NCI-H1417 (cell line): ENCODE data around the gene RAD51B.
"Not testable (repeated sequence)": the region's sequence is repeated elsewhere in the genome, so short reads cannot be mapped to it uniquely, and the experiment has no call there.

Experiments used
- DNase-seq, 3 experiments: peaks; one replicate each; lab custom pipeline; 2025; lab: John Stamatoyannopoulos, UW

The RAD51B gene

DNA sequence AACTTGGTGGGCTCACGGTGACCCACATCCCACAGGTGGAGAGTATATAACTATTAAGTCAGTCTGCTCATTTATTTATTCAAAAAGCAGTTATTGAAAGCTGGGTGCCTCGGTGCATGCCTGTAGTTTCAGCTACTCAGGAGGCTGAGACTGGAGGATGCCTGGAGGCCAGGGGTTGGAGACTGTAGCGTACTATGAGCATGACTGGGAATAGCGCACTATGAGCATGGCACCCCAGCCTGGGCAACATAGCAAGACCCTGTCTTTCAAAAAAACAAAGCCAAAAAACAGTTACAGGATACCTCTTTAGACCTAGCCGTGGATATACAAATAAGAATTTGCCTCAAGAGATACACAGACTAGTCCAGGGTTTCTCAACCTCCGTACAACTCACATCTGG lies 833.5 kb downstream of the RAD51B start:
- no peak for DNase-seq

GRCh38 chr14:68653804-68654203 lies 834.2 kb downstream of the RAD51B start:
- no peak for DNase-seq

DNA sequence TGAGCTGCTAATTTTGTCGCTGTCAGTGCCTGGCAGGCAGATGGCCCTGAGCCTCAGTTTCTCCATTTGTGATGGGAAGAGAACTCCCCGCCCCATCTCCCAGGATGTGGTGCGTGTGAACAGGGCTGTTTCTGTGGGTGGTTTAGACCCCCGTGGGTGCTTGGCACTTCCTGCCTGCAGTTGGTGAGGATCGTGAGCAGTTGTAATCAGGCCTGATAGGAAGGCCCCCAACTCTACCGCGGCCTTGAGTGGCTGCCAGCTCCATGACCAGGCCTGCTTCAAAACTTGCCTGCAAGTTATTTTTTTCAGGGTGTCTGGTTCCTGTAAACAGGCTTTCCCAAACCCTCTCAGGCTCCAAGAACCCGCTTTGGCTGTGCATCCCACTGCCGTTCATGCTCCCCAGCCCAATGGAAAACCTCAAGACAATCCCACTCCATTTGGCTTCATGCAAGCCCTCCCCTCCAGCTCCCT lies 834.9 kb downstream of the RAD51B start:
- DNase-seq: no peak

GRCh38 chr14:68655021-68655831 lies 835.6 kb downstream of the RAD51B start:
- no peak for DNase-seq

DNA sequence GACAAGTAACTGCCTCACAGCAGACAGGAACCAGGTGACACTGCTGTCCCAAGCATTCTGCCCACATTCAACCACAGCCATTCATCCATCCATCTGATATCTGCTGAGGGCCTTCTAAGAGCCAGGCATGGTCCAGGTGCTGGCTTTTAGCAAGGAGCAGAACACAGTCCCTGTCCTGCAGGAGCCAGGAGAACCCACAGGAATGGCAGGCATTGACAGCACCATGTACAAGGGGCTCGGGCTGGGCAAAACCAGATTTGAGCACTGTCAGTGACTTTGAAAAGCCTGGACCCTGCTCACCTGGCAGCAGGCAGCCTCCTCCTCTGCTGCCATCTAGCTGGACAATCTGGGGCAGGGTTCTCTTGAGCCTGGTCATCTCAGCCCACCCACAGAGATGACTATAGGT lies 836.3 kb downstream of the RAD51B start:
- DNase-seq: no peak

DNA sequence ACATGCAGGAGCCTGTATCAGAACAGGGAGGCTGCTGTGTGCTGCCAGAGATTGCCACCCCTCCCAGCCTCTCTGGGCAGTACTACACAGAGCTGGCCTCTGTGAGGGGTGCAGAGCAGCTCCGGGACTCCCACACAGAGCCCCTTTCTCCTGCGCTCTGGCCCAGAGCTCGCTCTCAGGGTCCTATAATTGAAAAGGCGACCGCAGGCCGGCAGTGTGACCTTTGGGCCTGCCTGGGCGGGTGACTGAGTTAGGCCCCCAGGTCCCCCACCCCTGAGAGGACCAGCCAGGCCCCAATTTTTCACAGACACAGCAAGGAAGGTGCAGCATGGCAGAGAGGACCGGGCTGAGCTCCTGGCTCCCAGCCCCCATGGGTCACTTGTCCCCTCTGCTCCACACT lies 836.9 kb downstream of the RAD51B start:
- DNase-seq: no peak

- no peak for DNase-seq
Observed at GRCh38 chr14:68657300-68658028, 837.9 kb downstream of the RAD51B start.

GRCh38 chr14:68658029-68658509 lies 838.5 kb downstream of the RAD51B start:
- DNase-seq: no peak

GRCh38 chr14:68658943-68659931 lies 839.7 kb downstream of the RAD51B start:
- no peak for DNase-seq

DNA sequence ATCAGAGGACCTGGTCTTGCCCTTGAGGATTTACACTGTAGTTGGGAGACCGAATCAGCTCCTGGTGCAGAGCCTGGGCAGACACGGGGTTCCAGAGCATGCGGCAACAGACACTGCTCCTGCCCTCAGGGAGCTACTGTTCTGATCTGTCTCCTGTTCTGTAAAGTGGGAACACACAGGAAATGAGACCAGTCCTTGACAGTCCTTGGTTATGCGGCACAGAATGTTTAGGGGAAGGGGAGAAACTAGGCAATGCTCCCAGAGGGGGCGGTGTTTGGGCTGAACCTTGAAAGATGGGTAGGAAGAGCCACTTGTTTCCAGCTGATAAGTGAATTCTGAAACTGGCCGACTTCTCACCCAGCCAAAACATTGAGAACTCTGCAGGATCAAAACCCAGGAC lies 840.9 kb downstream of the RAD51B start:
- DNase-seq: no peak

DNA sequence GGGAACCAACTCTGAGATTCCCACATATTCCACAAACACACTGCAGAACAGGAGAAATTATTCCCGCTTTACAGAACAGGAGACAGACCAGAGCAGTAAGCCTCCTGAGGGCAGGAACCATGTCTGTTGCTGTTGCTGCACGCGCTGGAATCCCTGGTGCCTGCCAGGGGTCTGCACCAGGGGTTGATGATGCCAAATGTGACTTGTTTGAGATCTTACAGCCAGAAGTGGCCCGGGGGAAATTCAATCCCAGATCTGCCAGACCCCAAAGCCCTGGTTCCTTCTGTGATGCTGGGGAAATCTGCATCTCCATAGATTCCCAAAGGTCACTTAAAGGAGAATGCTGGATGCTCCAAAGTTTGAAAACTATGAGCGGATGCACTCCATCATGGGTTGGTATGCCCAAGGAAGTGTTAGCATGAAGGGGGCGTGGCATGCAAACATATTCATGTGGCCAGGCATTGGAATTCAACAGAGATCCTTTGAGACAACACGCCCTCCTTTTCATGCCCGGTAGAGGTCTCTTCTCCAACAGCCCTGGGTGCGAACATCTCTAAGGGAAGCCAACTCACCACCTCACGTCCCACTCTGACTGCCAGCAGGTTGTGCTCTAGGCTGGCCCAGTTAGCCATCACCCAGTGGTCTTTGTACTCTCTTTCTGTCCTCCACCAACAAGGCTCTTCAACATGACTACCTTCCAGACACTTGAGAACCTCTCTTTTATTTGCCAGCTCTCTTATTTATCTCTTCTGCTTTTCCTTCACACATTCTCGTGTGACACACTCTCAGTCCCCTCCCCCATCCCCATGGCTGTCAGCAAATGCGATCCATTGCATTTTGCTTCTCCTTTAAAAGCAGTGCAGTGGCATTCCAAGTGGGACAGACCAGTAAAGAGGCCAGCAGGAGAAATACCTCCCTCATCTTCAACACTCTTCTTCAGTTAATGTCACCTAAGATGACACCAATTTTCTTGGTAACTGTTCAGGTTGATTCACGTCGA lies 841.9 kb downstream of the RAD51B start:
- no peak for DNase-seq

DNA sequence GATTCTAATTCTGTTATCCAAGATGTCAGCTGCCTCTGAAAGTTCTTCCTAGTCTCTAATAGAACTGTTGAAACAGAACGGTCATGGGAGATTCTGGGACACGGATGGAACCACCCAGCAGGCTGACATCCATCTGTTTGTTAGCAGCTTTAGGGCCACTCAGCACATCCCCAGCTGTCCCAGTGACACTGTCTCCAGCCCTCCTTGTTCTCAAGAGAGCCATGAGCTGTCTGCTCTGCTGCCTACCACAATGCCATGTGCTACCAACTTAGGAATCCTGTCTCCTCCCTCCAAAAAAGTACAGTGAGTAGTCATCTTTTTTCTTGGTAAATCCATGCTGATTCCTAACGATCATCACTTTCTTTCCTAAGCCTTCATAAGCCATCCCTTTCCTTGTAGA lies 842.8 kb downstream of the RAD51B start:
- DNase-seq: no peak

DNA sequence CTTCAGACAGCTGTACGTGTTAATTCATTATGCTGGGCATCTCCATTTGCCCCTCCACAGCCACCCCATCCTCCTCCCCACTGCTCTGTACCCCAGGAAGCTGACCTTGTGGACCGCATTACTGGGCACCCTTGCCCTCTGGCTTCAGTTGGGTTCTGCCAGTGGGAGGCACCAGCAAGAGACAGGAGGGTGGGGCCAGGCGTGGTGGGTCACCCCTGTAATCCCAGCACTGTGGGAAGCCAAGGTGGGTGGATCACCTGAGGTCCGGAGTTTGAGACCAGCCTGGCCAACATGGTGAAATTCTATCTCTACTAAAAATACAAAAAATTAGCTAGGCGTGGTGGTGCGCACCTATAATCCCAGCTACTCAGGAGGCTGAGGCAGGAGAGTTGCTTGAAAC lies 843.2 kb downstream of the RAD51B start:
- not testable (repeated sequence) for DNase-seq

DNA sequence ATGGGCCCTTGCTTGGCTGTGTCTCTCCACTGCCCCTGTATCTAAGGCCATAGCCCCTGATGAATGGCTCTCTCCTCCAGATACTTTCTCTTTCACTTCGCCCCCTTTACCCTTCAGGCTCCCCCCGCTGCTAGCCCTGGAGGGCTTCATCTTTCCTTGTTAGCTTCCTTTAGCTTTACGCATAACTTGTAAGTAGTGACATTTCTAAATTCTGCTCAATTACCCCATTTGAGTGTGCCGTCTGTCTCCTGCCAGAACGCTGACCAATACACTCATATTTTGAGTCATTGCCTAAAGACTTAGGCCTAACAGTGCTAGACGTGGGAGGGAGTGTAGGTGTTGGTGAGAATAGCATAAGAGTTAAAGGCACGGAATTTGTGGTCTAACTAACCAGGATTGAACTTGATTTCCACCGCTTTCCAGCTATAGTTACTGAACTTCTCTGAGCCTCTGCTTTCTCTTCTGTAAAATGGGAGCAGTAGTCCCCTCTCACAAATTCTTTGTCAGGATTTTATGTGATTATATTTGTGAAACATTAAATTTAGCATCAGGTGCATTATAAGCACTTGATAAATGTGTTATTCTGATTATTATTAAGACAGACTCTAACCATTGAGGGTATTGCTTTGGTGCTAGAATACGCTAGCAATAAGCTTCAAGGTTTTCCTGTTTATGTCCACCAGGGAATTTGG lies 844.0 kb downstream of the RAD51B start:
- DNase-seq: no peak

DNA sequence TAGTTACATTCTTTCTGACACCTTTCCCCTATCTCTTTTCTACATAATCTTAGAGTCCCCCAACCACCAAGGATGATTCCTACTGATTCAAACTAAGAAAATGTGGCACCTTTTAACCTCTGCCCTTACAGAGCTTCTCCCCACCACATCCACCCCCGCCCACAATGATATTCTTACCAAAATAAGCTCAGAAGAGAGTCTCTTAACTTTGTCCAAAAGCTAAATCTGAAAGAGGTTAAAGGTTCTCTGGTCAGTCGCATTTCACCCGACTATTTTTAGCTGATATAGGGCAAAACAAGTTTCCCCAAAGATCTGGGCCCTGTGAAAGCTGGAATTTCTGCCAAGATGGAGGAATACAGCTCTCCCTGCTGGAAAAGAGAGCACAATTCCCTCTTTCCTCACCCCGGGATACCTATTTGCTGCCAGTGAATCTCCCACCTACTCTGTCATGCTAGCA lies 844.7 kb downstream of the RAD51B start:
- no peak for DNase-seq

GRCh38 chr14:68665131-68665530 lies 845.6 kb downstream of the RAD51B start:
- DNase-seq: no peak

DNA sequence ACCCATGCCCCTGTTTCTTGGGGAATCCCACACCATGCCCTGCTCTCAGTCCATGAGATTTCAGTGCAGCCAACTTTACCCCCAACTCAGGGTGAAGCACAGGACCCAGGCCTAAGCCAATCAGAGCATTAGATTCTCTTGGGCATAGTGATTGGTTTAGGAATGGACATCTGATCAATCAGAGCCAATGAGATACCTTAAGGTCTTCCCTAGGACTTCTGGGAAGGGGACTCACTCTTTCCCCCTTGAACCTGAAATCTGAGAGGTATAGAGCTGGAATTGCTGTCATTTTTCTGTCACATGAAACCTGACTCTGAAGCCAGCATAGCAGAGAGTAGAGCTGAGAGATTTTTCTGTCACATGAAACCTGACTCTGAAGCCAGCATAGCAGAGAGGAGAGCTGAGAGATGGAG lies 846.2 kb downstream of the RAD51B start:
- peak in 1 of 3 experiments; percentile 33 for DNase-seq

- no peak for DNase-seq
Observed at GRCh38 chr14:68666236-68666635, 846.7 kb downstream of the RAD51B start.

DNA sequence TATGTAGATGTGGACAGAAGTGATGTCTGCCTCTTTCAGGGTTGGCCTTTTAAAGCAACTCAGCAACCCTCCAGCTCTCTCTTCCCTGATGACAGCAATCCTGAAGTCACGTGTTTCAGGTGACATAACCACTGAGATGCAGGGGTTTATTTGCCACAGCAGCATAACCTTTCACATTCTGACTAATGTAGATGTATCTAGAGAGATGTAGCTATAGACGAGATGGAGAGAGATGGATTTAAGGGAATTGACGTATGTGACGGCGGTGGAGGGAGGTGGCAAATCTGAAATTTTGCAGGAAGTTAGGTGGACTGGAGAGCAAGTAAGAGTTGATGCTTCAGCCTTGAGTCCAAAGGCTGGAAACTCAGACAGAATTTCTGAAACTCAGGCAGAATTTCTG lies 847.3 kb downstream of the RAD51B start:
- no peak for DNase-seq

GRCh38 chr14:68667313-68667791 lies 847.8 kb downstream of the RAD51B start:
- no peak for DNase-seq
